ENCODE data around the gene CDH22. TPM values are rescaled to one million over a fixed set of nuclear protein-coding genes. Genes with fewer than 3 reads are reported as not detected.

Gene CDH22
- total RNA-seq, 1 donor: not detected

DNA sequence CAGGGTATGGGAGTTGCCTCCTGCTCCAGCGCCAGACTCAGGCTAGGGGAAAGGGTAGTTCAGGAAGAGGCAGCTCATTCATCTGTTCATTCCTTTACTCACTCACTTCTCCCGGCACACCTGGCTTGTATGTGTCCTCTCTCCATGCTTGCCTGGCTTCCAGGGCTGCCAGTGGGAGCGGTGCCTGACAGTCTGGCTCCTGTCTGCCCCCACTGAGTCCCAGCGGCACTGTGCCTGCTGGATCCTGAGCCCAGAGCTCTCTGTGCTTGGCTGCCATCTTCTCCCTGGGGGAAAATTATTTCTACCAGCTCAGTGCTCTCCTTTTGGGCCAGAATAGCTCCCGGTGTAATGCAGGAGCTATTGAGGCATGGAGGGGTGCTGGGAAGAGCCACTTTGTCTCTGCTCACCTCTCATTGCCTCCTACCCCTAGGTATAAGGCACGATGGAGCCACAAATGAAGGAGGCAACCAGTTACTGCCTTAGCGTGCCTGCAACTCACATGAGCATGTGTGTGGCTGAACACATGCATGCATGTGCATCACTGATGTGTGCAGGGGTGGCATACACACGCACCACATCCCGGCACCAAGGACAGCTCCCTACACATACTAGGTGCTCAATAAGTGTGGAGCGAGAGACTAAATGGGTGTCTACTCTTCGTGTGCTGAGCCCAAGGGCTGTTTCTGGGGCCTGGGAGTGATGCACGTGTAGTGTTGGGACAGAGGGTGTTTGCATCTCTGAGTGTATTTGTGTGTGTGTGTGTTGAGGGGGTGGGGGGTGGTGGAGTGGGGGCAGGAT is 46.6 kb downstream of the CDH22 start:
- no peaks in the 10 kb centered on the region for H3K4me1 ChIP-seq (ENCODE audit: insufficient read depth, low read length)
- no peak overlapping the region for H3K4me3 ChIP-seq (ENCODE audit: low read length)
- H3K27me3 ChIP-seq (ENCODE audit: insufficient read depth, low read length): no peaks in the 10 kb centered on the region
- no peaks in the 10 kb centered on the region for H3K9me3 ChIP-seq (ENCODE audit: low read depth, low read length)

- Histone ChIP-seq H3K4me3 (ENCODE audit: low read length) (no peak overlapping the region), H3K27me3 (ENCODE audit: insufficient read depth, low read length) (no peaks in the 10 kb centered on the region), H3K9me3 (ENCODE audit: low read depth, low read length) (no peaks in the 10 kb centered on the region), H3K4me1 (ENCODE audit: insufficient read depth, low read length) (no peaks in the 10 kb centered on the region)
Observed at GRCh38 chr20:46260936-46261454, 47.3 kb downstream of the CDH22 start.

GRCh38 chr20:46260480-46260879 is 47.8 kb downstream of the CDH22 start:
- Histone ChIP-seq H3K27me3 (ENCODE audit: insufficient read depth, low read length) (no peaks in the 10 kb centered on the region), H3K9me3 (ENCODE audit: low read depth, low read length) (no peaks in the 10 kb centered on the region), H3K4me1 (ENCODE audit: insufficient read depth, low read length) (no peaks in the 10 kb centered on the region), H3K4me3 (ENCODE audit: low read length) (no peak overlapping the region)

DNA sequence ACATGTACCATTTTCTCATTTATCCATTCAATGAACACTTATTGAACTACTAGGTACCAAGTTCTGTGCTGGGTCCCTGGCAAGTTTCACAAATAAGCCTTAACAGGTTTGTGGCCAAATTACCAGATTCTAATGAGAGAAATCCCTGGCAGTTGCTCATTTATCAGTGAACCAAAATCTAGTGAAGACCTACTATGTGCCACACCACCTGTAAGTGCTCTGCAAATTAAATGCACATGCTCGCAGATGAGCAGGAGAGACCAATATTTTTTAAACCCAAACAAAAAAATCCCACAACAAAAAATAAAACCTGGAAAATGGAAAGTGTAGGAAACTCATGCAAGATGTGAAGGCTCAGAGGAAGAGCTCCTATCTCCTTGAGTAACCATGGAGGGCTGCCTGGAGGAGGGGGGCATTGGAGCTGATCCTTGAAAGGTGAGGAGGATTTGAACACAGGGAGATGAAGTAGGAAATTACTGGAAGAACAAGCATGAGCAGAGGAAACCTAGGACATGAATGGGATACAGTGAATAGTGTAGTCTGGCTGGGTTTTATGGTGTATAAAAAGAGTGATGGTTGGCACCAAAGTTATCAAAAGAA is 48.9 kb downstream of the CDH22 start:
- no peak overlapping the region for H3K4me3 ChIP-seq (ENCODE audit: low read length)
- no peaks in the 10 kb centered on the region for H3K4me1 ChIP-seq (ENCODE audit: insufficient read depth, low read length)
- H3K9me3 ChIP-seq (ENCODE audit: low read depth, low read length): no peaks in the 10 kb centered on the region
- no peaks in the 10 kb centered on the region for H3K27me3 ChIP-seq (ENCODE audit: insufficient read depth, low read length)

- Histone ChIP-seq H3K27me3 (ENCODE audit: insufficient read depth, low read length) (peaks cover 8% of the 10 kb centered on the region), H3K4me3 (ENCODE audit: low read length) (no peak overlapping the region), H3K9me3 (ENCODE audit: low read depth, low read length) (no peaks in the 10 kb centered on the region), H3K4me1 (ENCODE audit: insufficient read depth, low read length) (no peaks in the 10 kb centered on the region)
Observed at GRCh38 chr20:46257887-46258286, 50.4 kb downstream of the CDH22 start.

- Histone ChIP-seq H3K27me3 (ENCODE audit: insufficient read depth, low read length) (peaks cover 22% of the 10 kb centered on the region), H3K4me1 (ENCODE audit: insufficient read depth, low read length) (no peaks in the 10 kb centered on the region), H3K4me3 (ENCODE audit: low read length) (no peak overlapping the region), H3K9me3 (ENCODE audit: low read depth, low read length) (no peaks in the 10 kb centered on the region)
Observed at GRCh38 chr20:46256293-46256692, 52.0 kb downstream of the CDH22 start.

DNA sequence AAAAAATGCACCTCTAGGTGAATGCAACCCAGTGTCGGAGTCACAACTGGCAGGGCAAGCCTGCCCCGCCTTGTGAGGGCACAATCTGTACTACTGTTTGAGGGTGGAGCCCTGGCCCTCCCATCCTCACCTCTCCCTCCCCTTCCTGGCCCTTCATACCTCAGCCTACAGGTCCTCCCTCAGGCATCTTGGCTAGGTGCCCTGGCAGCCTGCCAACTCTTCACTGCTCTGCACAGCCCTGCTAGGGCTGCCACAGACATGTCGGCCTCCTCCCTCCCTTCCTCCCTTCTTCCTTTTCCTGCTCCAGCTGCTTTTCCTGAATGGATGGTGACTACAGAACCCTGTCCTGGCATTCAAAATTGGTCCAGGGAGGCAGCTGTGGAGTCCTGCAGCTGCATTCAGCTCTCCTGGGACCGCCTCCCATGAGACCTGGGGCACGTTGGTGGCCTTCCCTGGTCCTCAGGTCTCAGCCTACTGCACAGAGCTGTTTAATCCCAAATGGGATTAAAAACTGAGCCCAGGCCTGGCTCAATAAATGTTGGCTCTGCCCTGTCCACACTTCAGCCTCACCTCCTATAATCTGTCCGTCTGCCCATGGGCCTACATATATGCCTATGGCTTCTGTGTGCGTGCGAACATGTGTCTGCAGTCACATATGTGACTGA is 52.7 kb downstream of the CDH22 start:
- H3K4me1 ChIP-seq (ENCODE audit: insufficient read depth, low read length): no peaks in the 10 kb centered on the region
- H3K9me3 ChIP-seq (ENCODE audit: low read depth, low read length): no peaks in the 10 kb centered on the region
- H3K27me3 ChIP-seq (ENCODE audit: insufficient read depth, low read length): peaks cover 26% of the 10 kb centered on the region
- no peak overlapping the region for H3K4me3 ChIP-seq (ENCODE audit: low read length)

DNA sequence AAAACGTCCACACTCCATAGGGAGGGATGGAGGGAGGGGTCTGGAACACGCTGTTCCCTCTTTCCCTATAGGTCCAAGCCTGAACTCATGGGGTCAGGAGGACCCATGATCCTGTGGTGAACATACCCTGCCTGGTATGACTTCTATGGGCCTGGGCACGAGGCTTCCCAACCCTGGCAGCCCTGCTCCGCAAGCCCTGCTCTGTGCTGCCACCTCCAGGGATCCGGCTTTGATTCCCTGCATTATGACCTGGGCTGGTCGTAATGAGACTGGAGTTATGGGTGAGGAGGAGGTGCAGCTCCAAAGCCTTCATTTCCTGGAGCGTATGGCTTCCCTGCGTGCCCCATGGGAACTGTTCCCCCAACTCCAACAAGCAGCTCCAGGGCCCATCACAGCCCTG is 54.9 kb downstream of the CDH22 start:
- H3K9me3 ChIP-seq (ENCODE audit: low read depth, low read length): no peaks in the 10 kb centered on the region
- H3K27me3 ChIP-seq (ENCODE audit: insufficient read depth, low read length): peaks cover 45% of the 10 kb centered on the region
- no peaks in the 10 kb centered on the region for H3K4me1 ChIP-seq (ENCODE audit: insufficient read depth, low read length)
- no peak overlapping the region for H3K4me3 ChIP-seq (ENCODE audit: low read length)

GRCh38 chr20:46252352-46253091 is 55.8 kb downstream of the CDH22 start:
- H3K4me3 ChIP-seq (ENCODE audit: low read length): no peak overlapping the region
- no peaks in the 10 kb centered on the region for H3K4me1 ChIP-seq (ENCODE audit: insufficient read depth, low read length)
- H3K9me3 ChIP-seq (ENCODE audit: low read depth, low read length): no peaks in the 10 kb centered on the region
- H3K27me3 ChIP-seq (ENCODE audit: insufficient read depth, low read length): peaks cover 53% of the 10 kb centered on the region

DNA sequence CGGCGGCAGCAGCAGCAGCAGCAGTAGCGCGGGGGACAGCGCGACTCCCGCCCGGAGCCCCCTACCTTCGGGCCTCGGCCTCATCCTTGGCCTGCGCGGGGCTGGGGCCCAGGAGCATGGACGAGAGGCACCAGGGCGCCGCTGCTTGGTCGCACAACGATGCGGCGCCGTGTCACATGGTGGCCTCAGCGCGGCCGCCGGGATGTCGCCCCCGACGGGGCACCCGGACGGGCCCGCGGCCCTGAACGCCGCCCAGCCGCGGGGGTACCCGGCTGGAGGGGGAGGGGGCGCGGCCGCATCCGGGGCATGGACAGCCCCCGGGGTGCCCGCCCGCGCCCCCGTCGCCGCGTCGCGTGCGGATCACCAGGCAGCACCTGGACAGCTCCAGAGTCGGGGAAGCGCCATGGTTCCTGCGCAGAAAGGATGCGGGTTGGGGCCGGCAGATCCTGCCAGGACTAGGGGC is 57.1 kb downstream of the CDH22 start:
- no peak overlapping the region for H3K4me3 ChIP-seq (ENCODE audit: low read length)
- no peaks in the 10 kb centered on the region for H3K4me1 ChIP-seq (ENCODE audit: insufficient read depth, low read length)
- H3K9me3 ChIP-seq (ENCODE audit: low read depth, low read length): no peaks in the 10 kb centered on the region
- H3K27me3 ChIP-seq (ENCODE audit: insufficient read depth, low read length): peaks cover 66% of the 10 kb centered on the region

DNA sequence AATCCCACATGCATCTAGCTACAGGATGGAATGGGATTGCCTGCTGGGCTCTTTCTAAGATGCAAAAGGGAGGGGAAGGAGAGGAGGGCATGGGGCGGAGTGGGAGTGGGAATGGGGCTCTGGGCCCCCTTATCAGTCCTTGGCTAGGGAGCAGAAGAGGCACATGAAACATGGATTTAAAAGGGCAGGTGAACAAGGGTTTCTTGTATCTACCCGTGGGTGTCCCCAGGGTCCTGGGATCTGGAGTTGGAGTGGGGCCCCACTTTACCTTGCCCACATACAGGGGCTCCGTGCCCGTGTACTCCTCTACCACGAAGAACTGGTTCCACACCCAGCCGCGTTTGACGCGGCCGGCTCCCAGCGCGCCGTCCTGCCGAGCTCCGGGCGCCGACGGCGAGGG is 57.5 kb downstream of the CDH22 start:
- no peaks in the 10 kb centered on the region for H3K4me1 ChIP-seq (ENCODE audit: insufficient read depth, low read length)
- H3K9me3 ChIP-seq (ENCODE audit: low read depth, low read length): no peaks in the 10 kb centered on the region
- peaks cover 67% of the 10 kb centered on the region for H3K27me3 ChIP-seq (ENCODE audit: insufficient read depth, low read length)
- no peak overlapping the region for H3K4me3 ChIP-seq (ENCODE audit: low read length)

GRCh38 chr20:46249671-46250070 is 58.6 kb downstream of the CDH22 start:
- H3K4me1 ChIP-seq (ENCODE audit: insufficient read depth, low read length): no peaks in the 10 kb centered on the region
- no peak overlapping the region for H3K4me3 ChIP-seq (ENCODE audit: low read length)
- H3K27me3 ChIP-seq (ENCODE audit: insufficient read depth, low read length): peaks cover 70% of the 10 kb centered on the region
- no peaks in the 10 kb centered on the region for H3K9me3 ChIP-seq (ENCODE audit: low read depth, low read length)

DNA sequence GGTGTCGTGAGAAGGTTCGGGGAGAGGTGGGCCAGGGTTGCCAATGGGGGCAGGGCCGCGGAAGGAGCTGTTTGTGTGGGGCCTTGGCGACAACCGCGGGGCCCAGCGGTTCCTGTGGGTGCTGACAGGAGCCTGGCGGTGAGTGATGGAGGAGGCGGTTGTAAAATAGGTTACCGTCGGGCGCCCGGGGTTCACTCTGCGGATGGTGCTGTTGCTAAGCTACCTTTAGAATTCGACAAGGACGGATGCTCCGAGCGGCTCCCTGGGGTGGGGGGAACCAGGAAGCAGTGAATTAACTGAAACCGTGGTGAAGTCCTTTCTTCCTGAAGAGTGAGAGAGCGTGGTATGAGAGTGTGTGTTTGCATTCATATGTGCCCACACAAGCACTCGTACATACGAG is 61.7 kb downstream of the CDH22 start:
- peaks cover 49% of the 10 kb centered on the region for H3K27me3 ChIP-seq (ENCODE audit: insufficient read depth, low read length)

GRCh38 chr20:46243707-46244628 is 64.3 kb downstream of the CDH22 start:
- Histone ChIP-seq H3K4me1 (ENCODE audit: insufficient read depth, low read length) (no peaks in the 10 kb centered on the region), H3K27me3 (ENCODE audit: insufficient read depth, low read length) (peaks cover 28% of the 10 kb centered on the region), H3K4me3 (ENCODE audit: low read length) (no peak overlapping the region), H3K9me3 (ENCODE audit: low read depth, low read length) (no peaks in the 10 kb centered on the region)

More for the DNA sequence above, 61.7 kb downstream of the CDH22 start:
- Histone ChIP-seq H3K9me3 (ENCODE audit: low read depth, low read length) (no peaks in the 10 kb centered on the region), H3K4me1 (ENCODE audit: insufficient read depth, low read length) (no peaks in the 10 kb centered on the region), H3K4me3 (ENCODE audit: low read length) (no peak overlapping the region)
